ENCODE measurements around the gene NOG.

NOG gene

GRCh38 chr17:56638591-56639051, 45.1 kb downstream of the NOG start:
- DNase-seq (ENCODE audit: low spot score), result no peak

- no peak for DNase-seq (ENCODE audit: low spot score)
Measured at GRCh38 chr17:56639517-56639916, 46.0 kb downstream of the NOG start.

- DNase-seq (ENCODE audit: low spot score), result no peak
Measured at GRCh38 chr17:56640116-56640515, 46.6 kb downstream of the NOG start.

- DNase-seq (ENCODE audit: low spot score), result no peak
Measured at GRCh38 chr17:56641373-56641772, 47.9 kb downstream of the NOG start.

- DNase-seq (ENCODE audit: low spot score), result no peak
Measured at GRCh38 chr17:56641894-56642293, 48.4 kb downstream of the NOG start.

- no peak for DNase-seq (ENCODE audit: low spot score)
Measured at GRCh38 chr17:56642424-56642823, 48.9 kb downstream of the NOG start.
